ENCODE data around the gene CMIP. TPM values are rescaled to one million over a fixed set of nuclear protein-coding genes. Genes with fewer than 3 reads are reported as not detected.

Gene CMIP
- total RNA-seq, 4 donors from 2014 or later = 63.9 to 89.9 (median 70.0) TPM

GRCh38 chr16:81460075-81460474 lies 15.5 kb downstream of the CMIP start:
- H3K27ac ChIP-seq = no peak overlapping the region
- H3K27me3 ChIP-seq = no peaks in the 10 kb centered on the region
- H3K4me1 ChIP-seq = peaks cover 37% of the 10 kb centered on the region
- H3K4me3 ChIP-seq = no peak overlapping the region
- no peak for DNase-seq (ENCODE audit: low spot score in 2 of 2)
- WGBS = 50% methylated on average over 3 of the region's 3 CpGs
- no peak for TF ChIP-seq POLR2A (IDR thresholded peaks at IDR 0.05)
- no peak for TF ChIP-seq CTCF (IDR thresholded peaks at IDR 0.05)
- no peak for TF ChIP-seq EP300 (IDR thresholded peaks at IDR 0.05)
- no peak for TF ChIP-seq POLR2AphosphoS5 (IDR thresholded peaks at IDR 0.05)
- no peaks in the 10 kb centered on the region for H3K9me3 ChIP-seq
- H3K36me3 ChIP-seq = peaks cover 10% of the 10 kb centered on the region

- TF ChIP-seq CTCF (IDR thresholded peaks at IDR 0.05) (no peak), EP300 (IDR thresholded peaks at IDR 0.05) (no peak), POLR2A (IDR thresholded peaks at IDR 0.05) (no peak), POLR2AphosphoS5 (IDR thresholded peaks at IDR 0.05) (no peak)
- H3K9me3 ChIP-seq = no peaks in the 10 kb centered on the region
- no peak for DNase-seq (ENCODE audit: low spot score in 2 of 2)
- no peaks in the 10 kb centered on the region for H3K27me3 ChIP-seq
- peaks cover 37% of the 10 kb centered on the region for H3K4me1 ChIP-seq
- 94% methylated on average over 4 of the region's 4 CpGs for WGBS
- H3K27ac ChIP-seq = no peak overlapping the region
- H3K36me3 ChIP-seq = peaks cover 10% of the 10 kb centered on the region
- H3K4me3 ChIP-seq = no peak overlapping the region
Observed at GRCh38 chr16:81461243-81461642, 16.6 kb downstream of the CMIP start.

- no peak overlapping the region for H3K4me3 ChIP-seq
- peaks cover 7% of the 10 kb centered on the region for H3K36me3 ChIP-seq
- no peaks in the 10 kb centered on the region for H3K27me3 ChIP-seq
- no peak for DNase-seq (ENCODE audit: low spot score in 2 of 2)
- TF ChIP-seq CTCF (IDR thresholded peaks at IDR 0.05) (no peak), POLR2A (IDR thresholded peaks at IDR 0.05) (no peak), POLR2AphosphoS5 (IDR thresholded peaks at IDR 0.05) (no peak), EP300 (IDR thresholded peaks at IDR 0.05) (no peak)
- H3K4me1 ChIP-seq = peaks cover 40% of the 10 kb centered on the region
- H3K27ac ChIP-seq = no peak overlapping the region
- no peaks in the 10 kb centered on the region for H3K9me3 ChIP-seq
- 91% methylated on average over 4 of the region's 4 CpGs for WGBS
Observed at GRCh38 chr16:81461766-81462165, 17.2 kb downstream of the CMIP start.

- H3K4me3 ChIP-seq = no peak overlapping the region
- no peak for DNase-seq (ENCODE audit: low spot score in 2 of 2)
- H3K36me3 ChIP-seq = peaks cover 4% of the 10 kb centered on the region
- H3K27me3 ChIP-seq = no peaks in the 10 kb centered on the region
- no peaks in the 10 kb centered on the region for H3K9me3 ChIP-seq
- WGBS = 88% methylated on average over 4 of the region's 4 CpGs
- H3K4me1 ChIP-seq = peaks cover 40% of the 10 kb centered on the region
- TF ChIP-seq CTCF (IDR thresholded peaks at IDR 0.05) (no peak), EP300 (IDR thresholded peaks at IDR 0.05) (no peak), POLR2AphosphoS5 (IDR thresholded peaks at IDR 0.05) (no peak), POLR2A (IDR thresholded peaks at IDR 0.05) (no peak)
- no peak overlapping the region for H3K27ac ChIP-seq
Observed at GRCh38 chr16:81462683-81463082, 18.1 kb downstream of the CMIP start.

GRCh38 chr16:81463296-81463890 lies 18.8 kb downstream of the CMIP start:
- no peak for TF ChIP-seq EP300 (IDR thresholded peaks at IDR 0.05)
- no peak for TF ChIP-seq CTCF (IDR thresholded peaks at IDR 0.05)
- TF ChIP-seq POLR2A (IDR thresholded peaks at IDR 0.05) = no peak
- TF ChIP-seq POLR2AphosphoS5 (IDR thresholded peaks at IDR 0.05) = no peak
- no peaks in the 10 kb centered on the region for H3K9me3 ChIP-seq
- peaks cover 3% of the 10 kb centered on the region for H3K36me3 ChIP-seq
- peaks cover 35% of the 10 kb centered on the region for H3K4me1 ChIP-seq
- WGBS = 73% methylated on average over 16 of the region's 16 CpGs
- no peak overlapping the region for H3K4me3 ChIP-seq
- H3K27me3 ChIP-seq = no peaks in the 10 kb centered on the region
- no peak overlapping the region for H3K27ac ChIP-seq
- no peak for DNase-seq (ENCODE audit: low spot score in 2 of 2)
